ENCODE measurements around the gene VPS13C.

VPS13C gene

DNA sequence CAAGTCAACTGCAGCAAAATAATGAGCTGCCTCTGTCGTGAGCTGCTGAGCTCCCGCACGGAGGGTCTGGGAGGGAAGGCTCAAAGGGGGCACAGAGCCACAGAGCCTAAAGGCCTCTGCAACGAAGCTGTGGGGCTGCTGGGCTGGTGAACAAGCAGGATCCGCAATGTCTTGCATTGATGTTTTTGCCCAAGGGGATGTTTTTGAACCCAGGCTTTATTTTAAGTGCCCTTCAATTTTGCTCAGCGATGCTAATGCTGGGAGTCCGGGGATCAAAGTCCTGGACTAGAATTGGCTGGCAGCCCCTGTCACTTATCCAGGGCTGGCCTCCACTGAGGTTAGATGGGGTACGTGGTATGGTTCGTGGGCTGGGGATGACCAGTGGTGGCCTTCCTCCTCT lies 240.0 kb downstream of the VPS13C start:
- no peaks in the 10 kb centered on the region for H3K27me3 ChIP-seq (replicated peaks; ENCODE audit: control insufficient read depth, insufficient read depth, low read length)

DNA sequence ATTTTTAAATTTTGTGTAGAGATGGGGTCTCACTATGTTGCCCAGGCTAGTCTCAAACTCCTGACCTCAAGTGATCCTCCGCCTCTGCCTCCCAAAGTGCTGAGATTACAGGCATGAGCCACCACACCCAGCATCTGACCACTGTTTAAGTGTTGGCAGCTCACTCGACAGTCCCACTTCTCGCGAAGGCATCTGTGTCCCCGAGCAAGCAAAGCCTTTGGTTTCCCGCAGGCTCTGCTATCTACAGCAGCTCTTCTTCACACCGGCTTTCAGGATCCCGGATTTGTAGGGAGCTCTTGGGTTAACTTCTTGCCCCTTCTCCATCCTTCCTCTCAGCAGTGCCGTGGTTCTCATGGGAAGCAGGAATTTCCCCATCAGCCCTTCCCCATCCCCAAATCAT lies 240.9 kb downstream of the VPS13C start:
- Histone ChIP-seq H3K36me3 (ENCODE audit: control insufficient read depth, insufficient read depth, low read length) (no peaks in the 10 kb centered on the region), H3K4me3 (replicated peaks; ENCODE audit: low read depth, low read length) (no peak overlapping the region), H3K27me3 (replicated peaks; ENCODE audit: control insufficient read depth, insufficient read depth, low read length) (no peaks in the 10 kb centered on the region)
- TF ChIP-seq, protein P1, sequence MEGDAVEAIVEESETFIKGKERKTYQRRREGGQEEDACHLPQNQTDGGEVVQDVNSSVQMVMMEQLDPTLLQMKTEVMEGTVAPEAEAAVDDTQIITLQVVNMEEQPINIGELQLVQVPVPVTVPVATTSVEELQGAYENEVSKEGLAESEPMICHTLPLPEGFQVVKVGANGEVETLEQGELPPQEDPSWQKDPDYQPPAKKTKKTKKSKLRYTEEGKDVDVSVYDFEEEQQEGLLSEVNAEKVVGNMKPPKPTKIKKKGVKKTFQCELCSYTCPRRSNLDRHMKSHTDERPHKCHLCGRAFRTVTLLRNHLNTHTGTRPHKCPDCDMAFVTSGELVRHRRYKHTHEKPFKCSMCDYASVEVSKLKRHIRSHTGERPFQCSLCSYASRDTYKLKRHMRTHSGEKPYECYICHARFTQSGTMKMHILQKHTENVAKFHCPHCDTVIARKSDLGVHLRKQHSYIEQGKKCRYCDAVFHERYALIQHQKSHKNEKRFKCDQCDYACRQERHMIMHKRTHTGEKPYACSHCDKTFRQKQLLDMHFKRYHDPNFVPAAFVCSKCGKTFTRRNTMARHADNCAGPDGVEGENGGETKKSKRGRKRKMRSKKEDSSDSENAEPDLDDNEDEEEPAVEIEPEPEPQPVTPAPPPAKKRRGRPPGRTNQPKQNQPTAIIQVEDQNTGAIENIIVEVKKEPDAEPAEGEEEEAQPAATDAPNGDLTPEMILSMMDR (IDR thresholded peaks at IDR 0.05; ENCODE audit: insufficient read depth, low read length, poor library complexity, severe bottlenecking): no peak
- no peak for DNase-seq (ENCODE audit: extremely low read depth, insufficient read length)

More for the DNA sequence above, 240.0 kb downstream of the VPS13C start:
- Histone ChIP-seq H3K4me3 (replicated peaks; ENCODE audit: low read depth, low read length) (no peak overlapping the region), H3K36me3 (ENCODE audit: control insufficient read depth, insufficient read depth, low read length) (no peaks in the 10 kb centered on the region)
- TF ChIP-seq, protein P1 (IDR thresholded peaks at IDR 0.05; ENCODE audit: insufficient read depth, low read length, poor library complexity, severe bottlenecking): no peak
- DNase-seq (ENCODE audit: extremely low read depth, insufficient read length): no peak

DNA sequence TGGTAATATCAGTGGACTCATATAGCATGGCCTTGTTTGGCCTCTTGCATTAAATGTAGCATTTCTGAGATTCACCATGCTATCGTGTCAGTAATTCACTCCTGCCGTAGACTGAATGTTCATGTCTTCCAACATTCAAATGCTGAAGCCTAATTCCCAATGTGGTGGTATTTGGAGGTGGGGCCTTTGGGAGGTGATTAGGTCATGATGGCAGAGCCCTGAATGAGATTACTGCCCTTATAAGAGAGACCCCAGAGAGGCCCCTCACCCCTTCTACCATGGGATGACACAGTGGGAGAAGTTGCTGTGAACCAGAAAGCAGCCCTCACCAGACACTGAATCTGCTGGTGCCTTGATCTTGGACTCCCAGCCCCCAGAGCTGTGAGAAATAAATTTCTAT lies 241.4 kb downstream of the VPS13C start:
- TF ChIP-seq, protein P1 (IDR thresholded peaks at IDR 0.05; ENCODE audit: insufficient read depth, low read length, poor library complexity, severe bottlenecking): no peak

DNA sequence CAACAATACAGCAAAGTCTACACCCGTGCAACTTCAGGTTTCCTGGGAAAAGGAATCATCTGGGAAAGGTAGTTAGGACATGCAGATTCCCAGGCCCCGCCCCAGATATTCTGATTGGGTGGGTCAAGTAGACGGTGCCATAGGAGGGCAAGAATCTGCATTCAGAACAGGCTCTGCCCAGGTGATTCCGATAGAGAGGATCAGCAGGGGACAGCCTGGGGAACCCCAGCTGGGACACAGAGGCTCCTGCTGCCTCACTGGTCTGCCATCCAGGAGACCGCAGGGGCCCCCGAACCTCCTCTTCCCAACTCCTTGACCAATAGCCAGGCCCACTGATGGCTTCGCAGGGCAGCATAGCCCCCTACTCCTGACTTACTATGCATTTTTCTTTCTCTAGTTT lies 243.4 kb downstream of the VPS13C start:
- TF ChIP-seq, protein P1 (IDR thresholded peaks at IDR 0.05; ENCODE audit: insufficient read depth, low read length, poor library complexity, severe bottlenecking): no peak
- Histone ChIP-seq H3K4me3 (replicated peaks; ENCODE audit: low read depth, low read length) (no peak overlapping the region), H3K27me3 (replicated peaks; ENCODE audit: control insufficient read depth, insufficient read depth, low read length) (no peaks in the 10 kb centered on the region), H3K36me3 (ENCODE audit: control insufficient read depth, insufficient read depth, low read length) (no peaks in the 10 kb centered on the region)
- no peak for DNase-seq (ENCODE audit: extremely low read depth, insufficient read length)

More for the DNA sequence above, 241.4 kb downstream of the VPS13C start:
- Histone ChIP-seq H3K4me3 (replicated peaks; ENCODE audit: low read depth, low read length) (no peak overlapping the region), H3K36me3 (ENCODE audit: control insufficient read depth, insufficient read depth, low read length) (no peaks in the 10 kb centered on the region), H3K27me3 (replicated peaks; ENCODE audit: control insufficient read depth, insufficient read depth, low read length) (no peaks in the 10 kb centered on the region)
- no peak for DNase-seq (ENCODE audit: extremely low read depth, insufficient read length)

DNA sequence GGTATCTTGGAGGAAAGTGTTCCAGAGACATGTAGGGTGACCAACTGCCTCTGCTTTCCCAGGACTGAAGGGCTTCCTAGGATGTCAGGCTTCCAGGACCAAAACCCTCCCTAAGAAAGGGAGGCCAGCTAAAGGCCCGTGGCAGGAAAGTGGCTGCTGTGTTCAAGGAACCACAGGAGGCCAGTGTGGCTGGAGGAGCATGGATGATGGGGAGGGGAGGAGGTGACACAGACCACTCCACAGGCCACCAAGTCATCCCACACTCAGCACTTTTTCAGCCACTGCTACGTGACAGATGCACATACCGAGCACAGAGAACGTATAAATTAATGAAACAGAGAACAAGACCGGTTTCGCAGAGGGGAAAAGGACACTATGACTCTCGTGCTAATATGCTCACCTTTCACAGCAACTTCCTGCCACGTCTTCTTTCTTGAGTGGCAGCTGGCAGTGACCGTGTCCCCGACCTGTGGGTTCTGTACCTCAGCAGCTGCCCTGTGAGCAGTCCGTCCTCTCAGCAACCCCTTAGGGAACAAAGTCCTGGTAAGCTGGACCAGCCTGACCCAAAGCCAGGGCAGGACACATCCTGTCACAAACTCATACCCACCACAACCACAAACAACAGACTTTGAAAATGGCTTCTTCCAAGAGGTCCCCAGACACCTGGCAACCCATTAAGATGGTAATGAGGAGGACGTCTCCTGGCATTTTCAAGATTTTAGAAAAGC lies 244.7 kb downstream of the VPS13C start:
- Histone ChIP-seq H3K36me3 (ENCODE audit: control insufficient read depth, insufficient read depth, low read length) (no peaks in the 10 kb centered on the region), H3K4me3 (replicated peaks; ENCODE audit: low read depth, low read length) (no peak overlapping the region), H3K27me3 (replicated peaks; ENCODE audit: control insufficient read depth, insufficient read depth, low read length) (no peaks in the 10 kb centered on the region; the same call in 1 of the 2 replicates)
- TF ChIP-seq, protein P1 (IDR thresholded peaks at IDR 0.05; ENCODE audit: insufficient read depth, low read length, poor library complexity, severe bottlenecking): no peak
- no peak for DNase-seq (ENCODE audit: extremely low read depth, insufficient read length)
